ENCODE data around the gene CTRL. TPM values are rescaled to one million over a fixed set of nuclear protein-coding genes. Genes with fewer than 3 reads are reported as not detected.

The CTRL gene
- 0.10 to 0.46 TPM (median 0.33 TPM) in 3 replicates for polyA plus RNA-seq
- polyA plus RNA-seq (2011; ENCODE audit: low read depth) = 0.29 TPM
- polyA plus RNA-seq (2011; cell fraction: cytosol; rRNA removed) = 0.17 TPM in 1 of 2 replicates, not detected in the other
- 0.73 and 1.3 TPM in 2 replicates for polyA plus RNA-seq (2011; cell fraction: nucleus; rRNA removed)
- polyA plus RNA-seq (2012; ENCODE audit: low replicate concordance) = 0.39 and 0.62 TPM in 2 replicates
- polyA minus RNA-seq = 0.26 TPM in 1 of 3 replicates, not detected in the others
- not detected for polyA minus RNA-seq (2011; cell fraction: cytosol; rRNA and poly(A)+ RNA removed)
- polyA minus RNA-seq (2011; cell fraction: nucleus; rRNA and poly(A)+ RNA removed) = 0.70 TPM in 1 of 2 replicates, not detected in the other

GRCh38 chr16:67931712-67932461, at the start of gene CTRL:
TSS of gene CTRL (minus strand) at chr16:67931862. CDS start at chr16:67931852, 10 bp downstream.
- Histone ChIP-seq H3K4me1 (ENCODE audit: control insufficient read depth, extremely low read depth, insufficient read depth, low read length) (peaks cover 21% of the 10 kb centered on the region), H3K79me2 (ENCODE audit: control insufficient read depth, insufficient read depth, low read length) (peaks cover 5% of the 10 kb centered on the region), H3K9me3 (ENCODE audit: control insufficient read depth, low read depth, low read length) (no peaks in the 10 kb centered on the region), H3K36me3 (ENCODE audit: control insufficient read depth in 2 of 2, extremely low read depth in 1 of 2, insufficient read depth in 2 of 2, low read length in 2 of 2) (peaks cover 16 to 20% of the 10 kb centered on the region in 2 experiments), H3K9ac (ENCODE audit: control insufficient read depth, extremely low read depth, insufficient read depth, low read length) (no peak within 1 kb of the TSS), H3K27ac (ENCODE audit: control insufficient read depth, insufficient read depth, low read length) (no peak within 1 kb of the TSS), H2AFZ (ENCODE audit: control insufficient read depth, low read length) (no peak within 1 kb of the TSS), H3K4me2 (ENCODE audit: control insufficient read depth, extremely low read depth, insufficient read depth, low read depth, low read length) (no peak within 1 kb of the TSS), H3K27me3 (ENCODE audit: control insufficient read depth, extremely low read depth, insufficient read depth, low read length) (no peaks in the 10 kb centered on the region), H4K20me1 (ENCODE audit: control insufficient read depth, extremely low read depth, insufficient read depth, low read length) (peaks cover 3% of the 10 kb centered on the region), H3K4me3 (ENCODE audit: control insufficient read depth in 2 of 3, extremely low read depth in 1 of 3, insufficient read depth in 2 of 3, low read depth in 1 of 3, low read length in 3 of 3) (no peak within 1 kb of the TSS), H3K9me1 (ENCODE audit: control insufficient read depth, extremely low read depth, insufficient read depth, low read length) (no peaks in the 10 kb centered on the region)
- DNase-seq (ENCODE audit: low read depth, low spot score) (no peak), FAIRE-seq (no peak)
- dilution Hi-C loops (cut with MboI; ENCODE audit: extremely low pct_ligation_motif_present, low sequenced_read_pairs) = no loop called here
- TF ChIP-seq CTCF (optimal IDR thresholded peaks at IDR 0.05 in 1 of 3, IDR thresholded peaks at IDR 0.05 in 1 of 3, conservative IDR thresholded peaks at IDR 0.05 in 1 of 3; ENCODE audit: extremely low read depth in 1 of 3, insufficient read depth in 2 of 3, low read length in 3 of 3) (peak in 2 of 3 experiments; percentile 19 to 21), EZH2 (IDR thresholded peaks at IDR 0.05; ENCODE audit: low read length) (no peak)

- H3K4me2 ChIP-seq (ENCODE audit: control insufficient read depth, extremely low read depth, insufficient read depth, low read depth, low read length) = no peak within 1 kb of the TSS
- peaks cover 2% of the 10 kb centered on the region for H4K20me1 ChIP-seq (ENCODE audit: control insufficient read depth, extremely low read depth, insufficient read depth, low read length)
- TF ChIP-seq EZH2 (IDR thresholded peaks at IDR 0.05; ENCODE audit: low read length) (no peak), CTCF (optimal IDR thresholded peaks at IDR 0.05 in 1 of 3, IDR thresholded peaks at IDR 0.05 in 1 of 3, conservative IDR thresholded peaks at IDR 0.05 in 1 of 3; ENCODE audit: extremely low read depth in 1 of 3, insufficient read depth in 2 of 3, low read length in 3 of 3) (peak; percentile 13 to 27 (median 14))
- no peak within 1 kb of the TSS for H3K27ac ChIP-seq (ENCODE audit: control insufficient read depth, insufficient read depth, low read length)
- H2AFZ ChIP-seq (ENCODE audit: control insufficient read depth, low read length) = no peak within 1 kb of the TSS
- H3K79me2 ChIP-seq (ENCODE audit: control insufficient read depth, insufficient read depth, low read length) = no peaks in the 10 kb centered on the region
- peaks cover 17% of the 10 kb centered on the region for H3K27me3 ChIP-seq (ENCODE audit: control insufficient read depth, extremely low read depth, insufficient read depth, low read length)
- H3K4me1 ChIP-seq (ENCODE audit: control insufficient read depth, extremely low read depth, insufficient read depth, low read length) = peaks cover 13% of the 10 kb centered on the region
- no peaks in the 10 kb centered on the region for H3K9me1 ChIP-seq (ENCODE audit: control insufficient read depth, extremely low read depth, insufficient read depth, low read length)
- no peak within 1 kb of the TSS for H3K9ac ChIP-seq (ENCODE audit: control insufficient read depth, extremely low read depth, insufficient read depth, low read length)
- no peak within 1 kb of the TSS for H3K4me3 ChIP-seq (ENCODE audit: control insufficient read depth in 2 of 3, extremely low read depth in 1 of 3, insufficient read depth in 2 of 3, low read depth in 1 of 3, low read length in 3 of 3)
- dilution Hi-C loops (cut with MboI; ENCODE audit: extremely low pct_ligation_motif_present, low sequenced_read_pairs) = no loop called here
- no peaks in the 10 kb centered on the region for H3K9me3 ChIP-seq (ENCODE audit: control insufficient read depth, low read depth, low read length)
- DNase-seq (ENCODE audit: low read depth, low spot score) (no peak), FAIRE-seq (no peak)
- no peaks in the 10 kb centered on the region for H3K36me3 ChIP-seq (ENCODE audit: control insufficient read depth in 2 of 2, extremely low read depth in 1 of 2, insufficient read depth in 2 of 2, low read length in 2 of 2)
These were observed 48.5 kb upstream of the CTRL start, which contains the start of gene DPEP3 for GRCh38 chr16:67979955-67980678. TSS of gene DPEP3 (minus strand) at chr16:67980499. CDS start at chr16:67980380, 119 bp downstream.
